A549 treated with ZK216348 at 1 μM for 4 hours (cell line): ENCODE measurements around the gene GAGE10. TPM values are rescaled to one million over a fixed set of nuclear protein-coding genes. Genes with fewer than 3 reads are reported as not detected.

Source experiments
- total RNA-seq: library from RNA; stranded (reverse); fragments of 200-300 nt; extraction: Qiagen RNA extraction; gene quantifications from 5 replicates; pipeline ENCODE4 v1.2.3, GENCODE V29; 2022; ENCODE audit warnings: low read depth

Gene GAGE10, protein sequence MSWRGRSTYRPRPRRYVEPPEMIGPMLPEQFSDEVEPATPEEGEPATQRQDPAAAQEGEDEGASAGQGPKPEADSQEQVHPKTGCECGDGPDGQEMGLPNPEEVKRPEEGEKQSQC
- not detected in 5 replicates for total RNA-seq

DNA sequence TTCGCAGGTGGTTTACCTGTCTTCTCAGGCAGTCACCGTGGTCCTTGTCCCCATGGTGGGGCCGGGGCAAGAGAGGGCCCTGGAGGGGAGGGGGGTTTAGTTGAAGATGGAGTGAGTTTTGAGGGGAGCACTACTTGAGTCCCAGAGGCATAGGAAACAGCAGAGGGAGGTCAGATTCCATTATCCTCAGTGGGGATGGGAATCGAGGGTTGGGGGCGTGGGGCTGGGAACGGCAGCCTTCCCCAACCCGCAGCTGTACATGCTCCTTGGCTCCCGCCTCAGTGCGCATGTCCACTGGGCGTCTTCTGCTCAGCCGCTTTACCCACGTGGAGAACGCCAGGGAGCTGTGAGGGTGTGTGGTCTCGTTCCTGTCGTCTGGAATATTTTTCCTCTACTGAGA, at the start of gene GAGE10:
GAGE10 (plus strand) TSS at position 301 of the 400 bp plus-strand sequence. CDS start 1,214 bp downstream, outside the sequence.

DNA sequence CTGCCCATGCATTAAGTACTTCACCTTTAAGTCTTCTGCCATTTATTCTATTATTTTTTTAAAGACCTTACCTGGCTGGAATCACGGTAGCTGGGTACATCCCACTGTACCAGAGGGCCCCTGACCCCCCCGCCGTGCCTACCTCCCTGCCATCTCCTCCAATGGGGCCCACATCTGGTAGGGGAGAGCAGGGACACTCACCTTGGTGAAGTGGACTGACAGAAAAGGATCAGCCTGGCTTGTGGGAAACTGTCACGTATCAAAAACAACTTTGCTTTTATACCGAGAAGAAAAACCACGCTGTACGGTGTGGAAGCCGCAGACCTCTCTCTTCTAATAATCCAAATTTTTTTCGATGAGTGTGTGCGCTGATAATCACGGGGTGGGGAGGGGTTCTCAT, 39.0 kb upstream of the GAGE10 start, which contains the start of gene FOXP3:
FOXP3 (minus strand) TSS at position 251 of the 400 bp plus-strand sequence. CDS start 6,205 bp downstream, outside the sequence.

DNA sequence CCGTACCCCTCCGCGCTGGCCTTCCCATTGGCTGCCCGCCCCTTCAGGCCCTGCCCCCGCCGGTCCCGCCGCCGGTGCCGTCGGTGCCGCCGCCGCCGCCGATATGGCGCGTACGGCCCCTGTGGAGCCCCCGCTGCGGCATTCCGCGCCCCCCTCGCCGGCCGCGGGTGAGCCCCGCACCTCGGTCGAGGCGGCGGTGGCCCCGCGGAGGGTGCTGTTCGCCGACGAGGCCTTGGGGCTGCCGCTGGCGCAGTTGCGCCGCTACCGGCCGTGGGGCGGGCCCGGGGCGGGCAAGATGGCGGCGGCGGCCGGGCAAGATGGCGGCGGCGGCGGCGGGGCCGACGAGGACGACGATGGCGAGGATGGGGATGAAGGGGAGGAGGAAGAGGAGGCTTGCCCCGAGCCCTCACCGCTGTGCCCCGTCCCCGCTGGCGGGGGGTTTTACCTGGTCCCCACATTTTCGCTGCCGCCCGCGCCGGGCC, 33.6 kb upstream of the GAGE10 start, which contains the start of gene PPP1R3F:
PPP1R3F (plus strand) TSS at position 27 of the 482 bp plus-strand sequence; CDS start at position 104, 77 bp downstream.

DNA sequence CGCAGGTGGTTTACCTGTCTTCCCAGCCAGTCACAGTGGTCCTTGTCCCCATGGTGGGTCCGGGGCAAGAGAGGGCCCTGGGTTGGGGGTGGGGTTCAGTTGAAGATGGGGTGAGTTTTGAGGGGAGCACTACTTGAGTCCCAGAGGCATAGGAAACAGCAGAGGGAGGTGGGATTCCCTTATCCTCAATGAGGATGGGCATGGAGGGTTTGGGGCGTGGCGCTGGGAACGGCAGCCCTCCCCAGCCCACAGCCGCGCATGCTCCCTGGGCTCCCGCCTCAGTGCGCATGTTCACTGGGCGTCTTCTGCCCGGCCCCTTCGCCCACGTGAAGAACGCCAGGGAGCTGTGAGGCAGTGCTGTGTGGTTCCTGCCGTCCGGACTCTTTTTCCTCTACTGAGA, 18.3 kb downstream of the GAGE10 start, which contains the start of gene GAGE12J:
GAGE12J (plus strand) TSS at position 301 of the 400 bp plus-strand sequence. CDS start 1,157 bp downstream, outside the sequence.

DNA sequence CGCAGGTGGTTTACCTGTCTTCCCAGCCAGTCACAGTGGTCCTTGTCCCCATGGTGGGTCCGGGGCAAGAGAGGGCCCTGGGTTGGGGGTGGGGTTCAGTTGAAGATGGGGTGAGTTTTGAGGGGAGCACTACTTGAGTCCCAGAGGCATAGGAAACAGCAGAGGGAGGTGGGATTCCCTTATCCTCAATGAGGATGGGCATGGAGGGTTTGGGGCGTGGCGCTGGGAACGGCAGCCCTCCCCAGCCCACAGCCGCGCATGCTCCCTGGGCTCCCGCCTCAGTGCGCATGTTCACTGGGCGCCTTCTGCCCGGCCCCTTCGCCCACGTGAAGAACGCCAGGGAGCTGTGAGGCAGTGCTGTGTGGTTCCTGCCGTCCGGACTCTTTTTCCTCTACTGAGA, 27.8 kb downstream of the GAGE10 start, which contains the start of gene GAGE13:
GAGE13 (plus strand) TSS at position 301 of the 400 bp plus-strand sequence. CDS start 1,156 bp downstream, outside the sequence.

Other genes with a start within 250 kb of the GAGE10 start
- 2.1 to 4.9 TPM (median 3.8 TPM) in 5 replicates for gene CCDC120, start 244.6 kb upstream of the GAGE10 start, total RNA-seq
- gene PRAF2, start 229.6 kb upstream of the GAGE10 start, total RNA-seq, result 37.3 to 50.2 TPM (median 43.8 TPM) in 5 replicates
- 44.3 to 60.4 TPM (median 58.1 TPM) in 5 replicates for gene WDR45, start 223.8 kb upstream of the GAGE10 start, total RNA-seq
- gene GPKOW, start 179.9 kb upstream of the GAGE10 start, total RNA-seq, result 19.8 to 26.6 TPM (median 24.5 TPM) in 5 replicates
- 1.3 to 3.7 TPM (median 3.6 TPM) in 5 replicates for gene MAGIX, start 140.9 kb upstream of the GAGE10 start, total RNA-seq
- 328 to 445 TPM (median 434 TPM) in 5 replicates for gene PLP2, start 131.7 kb upstream of the GAGE10 start, total RNA-seq
- 13.7 to 20.3 TPM (median 18.2 TPM) in 5 replicates for gene PRICKLE3, start 117.3 kb upstream of the GAGE10 start, total RNA-seq
- gene SYP, start 103.5 kb upstream of the GAGE10 start, total RNA-seq, result 2.2 to 3.4 TPM (median 3.1 TPM) in 5 replicates
- not detected in 5 replicates for gene CACNA1F, start 70.3 kb upstream of the GAGE10 start, total RNA-seq
- 11.6 to 16.8 TPM (median 14.3 TPM) in 5 replicates for gene CCDC22, start 68.2 kb upstream of the GAGE10 start, total RNA-seq
- gene FOXP3, start 38.9 kb upstream of the GAGE10 start, total RNA-seq, result 0.11 to 0.19 TPM (median 0.15 TPM) in 4 of 5 replicates, not detected in the other
- gene PPP1R3F, start 33.9 kb upstream of the GAGE10 start, total RNA-seq, result 2.1 to 3.2 TPM (median 2.3 TPM) in 5 replicates
- gene GAGE12J, start 18.4 kb downstream of the GAGE10 start, total RNA-seq, result not detected in 5 replicates
- not detected in 5 replicates for gene GAGE13, start 27.9 kb downstream of the GAGE10 start, total RNA-seq
- gene GAGE12C, start 228.5 kb downstream of the GAGE10 start, total RNA-seq, result not detected in 5 replicates
- gene GAGE12D, start 238.1 kb downstream of the GAGE10 start, total RNA-seq, result not detected in 5 replicates
- gene GAGE12E, start 247.6 kb downstream of the GAGE10 start, total RNA-seq, result not detected in 5 replicates